Measurements from ENCODE around the gene KCNJ12.
"Not testable (repeated sequence)": the region's sequence is repeated elsewhere in the genome, so short reads cannot be mapped to it uniquely, and the experiment has no call there.

- not testable (repeated sequence) for TF ChIP-seq POLR2A, CTCF, POLR2AphosphoS5 (IDR thresholded peaks at IDR 0.05)
Measured at GRCh38 chr17:21426876-21427275, 50.7 kb downstream of the KCNJ12 start.
